ENCODE results near the gene RAB35. TPM values are rescaled to one million over a fixed set of nuclear protein-coding genes. Genes with fewer than 3 reads are reported as not detected.

Gene RAB35
- total and polyA plus RNA-seq, 7 donors, result 18.9 to 38.7 (median 32.9) TPM

GRCh38 chr12:120064054-120064940, 52.3 kb downstream of the RAB35 start:
- Histone ChIP-seq H3K9me3 (no peaks in the 10 kb centered on the region), H3K4me1 (no peaks in the 10 kb centered on the region), H3K27me3 (ENCODE audit: insufficient read depth in 3 of 3, low read length in 2 of 3) (peaks cover 0 to 7% (median 6%) of the 10 kb centered on the region in 3 donors), H3K27ac (no peak overlapping the region), H3K4me3 (no peak overlapping the region), H3K36me3 (ENCODE audit: insufficient read depth in 1 of 2, low read depth in 1 of 2) (no peaks in the 10 kb centered on the region)
- no peak for TF ChIP-seq CTCF (IDR thresholded peaks at IDR 0.05)
- no peak for ATAC-seq
- intact Hi-C loops (cut with DNase I), result no loop called here
- no peak for DNase-seq
- 55 to 58% (median 57%) methylated on average over 16 of the region's 16 CpGs for WGBS, 3 donors

DNA sequence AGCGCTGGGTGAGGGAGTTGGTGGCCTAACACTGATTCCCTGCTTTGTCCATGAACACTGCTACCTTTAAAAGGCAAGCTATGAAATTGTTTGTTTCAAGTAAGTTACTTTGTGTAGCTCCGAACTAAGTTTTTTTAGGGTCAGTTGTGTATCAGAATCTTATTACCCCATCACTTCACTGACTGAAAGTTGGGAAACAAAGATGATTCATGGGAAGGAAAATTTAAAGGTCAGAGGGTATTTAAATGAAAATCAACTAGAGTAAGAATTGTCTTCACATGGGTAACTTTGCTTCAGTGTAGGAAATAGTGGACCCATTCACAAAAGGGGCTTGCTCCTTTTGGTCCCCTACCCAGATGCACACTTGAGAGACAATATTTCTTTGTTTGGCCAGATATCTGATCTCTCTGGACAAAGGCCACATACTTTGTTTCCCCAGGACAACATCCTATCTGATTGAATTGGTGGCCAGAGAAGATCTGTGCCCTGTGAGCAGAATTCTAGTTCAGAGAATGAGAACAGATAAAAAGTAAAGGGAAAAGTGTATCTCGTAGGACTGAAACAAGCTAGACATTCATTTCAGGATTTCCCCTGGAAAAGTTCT, 53.5 kb downstream of the RAB35 start:
- 85 to 93% (median 90%) methylated on average over 3 of the region's 3 CpGs for WGBS, 3 donors
- Histone ChIP-seq H3K9me3 (no peaks in the 10 kb centered on the region), H3K36me3 (ENCODE audit: insufficient read depth in 1 of 2, low read depth in 1 of 2) (no peaks in the 10 kb centered on the region), H3K27me3 (ENCODE audit: insufficient read depth in 3 of 3, low read length in 2 of 3) (peaks cover 0 to 7% (median 6%) of the 10 kb centered on the region in 3 donors), H3K4me3 (no peak overlapping the region), H3K27ac (no peak overlapping the region), H3K4me1 (no peaks in the 10 kb centered on the region)
- intact Hi-C loops (cut with DNase I), result no loop called here
- no peak for ATAC-seq
- DNase-seq, result no peak
- no peak for TF ChIP-seq CTCF (IDR thresholded peaks at IDR 0.05)

- H3K36me3 ChIP-seq (ENCODE audit: insufficient read depth in 1 of 2, low read depth in 1 of 2), result no peaks in the 10 kb centered on the region
- H3K4me3 ChIP-seq, result no peak overlapping the region
- ATAC-seq (no peak), DNase-seq (no peak)
- TF ChIP-seq CTCF (IDR thresholded peaks at IDR 0.05), result no peak
- H3K27ac ChIP-seq, result no peak overlapping the region
- 72 to 81% (median 76%) methylated on average over 10 of the region's 10 CpGs for WGBS, 3 donors
- intact Hi-C loops (cut with DNase I), result no loop called here
- H3K27me3 ChIP-seq (ENCODE audit: insufficient read depth in 3 of 3, low read length in 2 of 3), result peaks cover 0 to 7% (median 6%) of the 10 kb centered on the region in 3 donors
- H3K9me3 ChIP-seq, result no peaks in the 10 kb centered on the region
- no peaks in the 10 kb centered on the region for H3K4me1 ChIP-seq
These were observed 54.9 kb downstream of the RAB35 start for GRCh38 chr12:120061575-120062214.

GRCh38 chr12:120060717-120061116, 55.8 kb downstream of the RAB35 start:
- no peak overlapping the region for H3K4me3 ChIP-seq
- H3K9me3 ChIP-seq, result no peaks in the 10 kb centered on the region
- TF ChIP-seq CTCF (IDR thresholded peaks at IDR 0.05), result no peak
- H3K36me3 ChIP-seq (ENCODE audit: insufficient read depth in 1 of 2, low read depth in 1 of 2), result no peaks in the 10 kb centered on the region
- H3K27me3 ChIP-seq (ENCODE audit: insufficient read depth in 3 of 3, low read length in 2 of 3), result peaks cover 0 to 7% (median 6%) of the 10 kb centered on the region in 3 donors
- DNase-seq, result no peak
- WGBS, 3 donors, result 23 to 30% (median 26%) methylated on average over 5 of the region's 5 CpGs
- no peak for ATAC-seq
- intact Hi-C loops (cut with DNase I), result no loop called here
- no peak overlapping the region for H3K27ac ChIP-seq
- H3K4me1 ChIP-seq, result no peaks in the 10 kb centered on the region
